Measurements from ENCODE around the gene MRTFA. TPM values are rescaled to one million over a fixed set of nuclear protein-coding genes. Genes with fewer than 3 reads are reported as not detected.

Gene MRTFA
- total RNA-seq, 1 experiment from 2014 or later: 52.7 TPM

GRCh38 chr22:40453671-40454070 lies 182.8 kb downstream of the MRTFA start:
- ChIA-PET POLR2A (interaction anchor here (0.8 to 1.2 kb wide), 3 partner anchors 20 to 183 kb away, joined by 3 to 4 read pairs (median 3); no protein-coding TSS in a partner anchor), CTCF (interaction anchor here (0.6 to 2.3 kb wide), 5 partner anchors 17 to 192 kb away, joined by 3 to 9 read pairs (median 3); no protein-coding TSS in a partner anchor)
- peaks cover 42% of the 10 kb centered on the region for H3K4me1 Mint-ChIP-seq (ENCODE audit: insufficient read depth, unreplicated experiment)
- H3K36me3 Mint-ChIP-seq (ENCODE audit: insufficient read depth, unreplicated experiment): peaks cover 20% of the 10 kb centered on the region
- TF ChIP-seq CTCF (IDR thresholded peaks at IDR 0.05; ENCODE audit: unreplicated experiment): no peak
- H3K27me3 Mint-ChIP-seq (ENCODE audit: insufficient read depth, unreplicated experiment): no peaks in the 10 kb centered on the region
- no peak overlapping the region for H3K27ac Mint-ChIP-seq (ENCODE audit: low read depth, unreplicated experiment)
- H3K4me3 Mint-ChIP-seq (ENCODE audit: unreplicated experiment): no peak overlapping the region
- intact Hi-C loops (cut with micrococcal nuclease): no loop called here
- no peak for DNase-seq (ENCODE audit: unreplicated experiment)
- BruUV-seq (replicated peaks): no TSS peak
- no peaks in the 10 kb centered on the region for H3K9me3 Mint-ChIP-seq (ENCODE audit: unreplicated experiment)

- intact Hi-C loops (cut with micrococcal nuclease): no loop called here
- no TSS peak for BruUV-seq (replicated peaks)
- no peak for TF ChIP-seq CTCF (IDR thresholded peaks at IDR 0.05; ENCODE audit: unreplicated experiment)
- ChIA-PET POLR2A (interaction anchor here (1.2 kb wide), 1 partner anchor 21 kb away, joined by 4 read pairs; no protein-coding TSS in a partner anchor), CTCF (interaction anchor here (1.0 to 2.3 kb wide), 4 partner anchors 16 to 274 kb away, joined by 3 to 9 read pairs (median 4); no protein-coding TSS in a partner anchor)
- no peaks in the 10 kb centered on the region for H3K27me3 Mint-ChIP-seq (ENCODE audit: insufficient read depth, unreplicated experiment)
- peaks cover 41% of the 10 kb centered on the region for H3K4me1 Mint-ChIP-seq (ENCODE audit: insufficient read depth, unreplicated experiment)
- DNase-seq (ENCODE audit: unreplicated experiment): no peak
- no peak overlapping the region for H3K4me3 Mint-ChIP-seq (ENCODE audit: unreplicated experiment)
- peaks cover 20% of the 10 kb centered on the region for H3K36me3 Mint-ChIP-seq (ENCODE audit: insufficient read depth, unreplicated experiment)
- H3K9me3 Mint-ChIP-seq (ENCODE audit: unreplicated experiment): no peaks in the 10 kb centered on the region
- no peak overlapping the region for H3K27ac Mint-ChIP-seq (ENCODE audit: low read depth, unreplicated experiment)
These were observed 183.6 kb downstream of the MRTFA start for GRCh38 chr22:40452730-40453487.

DNA sequence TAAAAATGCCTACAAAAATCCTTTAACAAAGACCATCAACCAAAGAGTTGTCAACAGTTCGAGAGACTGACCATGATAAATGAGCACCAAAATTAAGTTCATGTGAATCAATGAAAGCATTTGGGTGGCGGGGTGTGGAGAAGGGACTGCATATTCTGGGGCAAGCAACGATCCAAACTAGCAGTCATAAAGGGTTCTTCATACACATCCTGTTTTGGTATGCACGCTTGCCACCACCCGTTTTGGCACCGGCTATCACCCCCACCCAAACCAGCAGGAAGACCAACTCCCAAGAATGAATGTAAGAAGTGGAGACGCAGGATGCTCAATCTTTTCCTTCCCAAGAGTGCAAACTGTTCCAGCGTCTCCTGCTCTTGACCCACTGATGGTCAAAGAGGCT lies 185.3 kb downstream of the MRTFA start:
- Mint-ChIP-seq H3K4me3 (ENCODE audit: unreplicated experiment) (no peak overlapping the region), H3K27ac (ENCODE audit: low read depth, unreplicated experiment) (no peak overlapping the region), H3K4me1 (ENCODE audit: insufficient read depth, unreplicated experiment) (peaks cover 31% of the 10 kb centered on the region), H3K36me3 (ENCODE audit: insufficient read depth, unreplicated experiment) (peaks cover 13% of the 10 kb centered on the region), H3K27me3 (ENCODE audit: insufficient read depth, unreplicated experiment) (no peaks in the 10 kb centered on the region), H3K9me3 (ENCODE audit: unreplicated experiment) (no peaks in the 10 kb centered on the region)
- intact Hi-C loops (cut with micrococcal nuclease): no loop called here
- no peak for TF ChIP-seq CTCF (IDR thresholded peaks at IDR 0.05; ENCODE audit: unreplicated experiment)
- POLR2A ChIA-PET: interaction anchor here (0.9 to 4.0 kb wide), 7 partner anchors 11 to 34 kb away, joined by 3 to 27 read pairs (median 3); no protein-coding TSS in a partner anchor
- CTCF ChIA-PET: interaction anchor here (0.6 to 1.7 kb wide), 3 partner anchors 14 to 475 kb away, joined by 3 to 4 read pairs (median 3); no protein-coding TSS in a partner anchor
- DNase-seq (ENCODE audit: unreplicated experiment): no peak
- BruUV-seq (replicated peaks): no TSS peak

GRCh38 chr22:40450616-40451015 lies 185.9 kb downstream of the MRTFA start:
- Mint-ChIP-seq H3K27ac (ENCODE audit: low read depth, unreplicated experiment) (no peak overlapping the region), H3K27me3 (ENCODE audit: insufficient read depth, unreplicated experiment) (no peaks in the 10 kb centered on the region), H3K4me3 (ENCODE audit: unreplicated experiment) (no peak overlapping the region), H3K9me3 (ENCODE audit: unreplicated experiment) (no peaks in the 10 kb centered on the region), H3K4me1 (ENCODE audit: insufficient read depth, unreplicated experiment) (peaks cover 31% of the 10 kb centered on the region), H3K36me3 (ENCODE audit: insufficient read depth, unreplicated experiment) (peaks cover 13% of the 10 kb centered on the region)
- intact Hi-C loops (cut with micrococcal nuclease): no loop called here
- POLR2A ChIA-PET: interaction anchor here (0.9 to 4.0 kb wide), 6 partner anchors 10 to 34 kb away, joined by 3 to 27 read pairs (median 5); no protein-coding TSS in a partner anchor
- no peak for TF ChIP-seq CTCF (IDR thresholded peaks at IDR 0.05; ENCODE audit: unreplicated experiment)
- no peak for DNase-seq (ENCODE audit: unreplicated experiment)
- CTCF ChIA-PET: interaction anchor here (0.6 to 2.8 kb wide), 5 partner anchors 15 to 195 kb away, joined by 3 to 23 read pairs (median 4); partner anchors contain the start of gene MRTFA
- BruUV-seq (replicated peaks): no TSS peak
